ENCODE measurements around the gene SZT2.

SZT2 gene

DNA sequence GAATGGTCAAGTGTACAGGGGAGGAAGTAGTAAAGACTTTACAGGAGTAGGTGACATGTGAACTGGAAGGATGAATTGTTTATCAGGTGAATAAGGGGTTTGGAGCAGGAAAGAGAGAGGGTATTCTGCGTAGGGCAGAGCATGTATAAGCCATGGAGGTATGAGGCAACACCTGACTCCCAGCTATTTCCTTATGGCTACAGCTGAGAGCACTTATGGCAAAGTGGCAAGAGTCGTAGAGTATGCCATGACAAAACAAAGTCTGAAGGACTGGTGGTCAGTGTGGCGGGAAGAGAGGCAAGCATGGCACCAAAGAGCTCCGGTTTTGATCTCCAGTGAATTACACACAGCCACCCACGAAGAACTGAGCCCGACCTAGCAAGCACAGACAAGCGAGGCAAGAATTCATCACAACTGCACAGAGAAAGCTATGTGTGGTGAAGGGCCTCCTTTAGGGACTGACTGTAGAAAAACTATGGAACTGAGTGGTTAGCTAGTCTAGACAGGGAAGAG is 12.9 kb upstream of the SZT2 start:
- H3K4me3 ChIP-seq (ENCODE audit: low read depth, low read length), result no peak overlapping the region
- TF ChIP-seq POLR2A (IDR thresholded peaks at IDR 0.05; ENCODE audit: extremely low read depth, insufficient read length) (no peak), MYC (IDR thresholded peaks at IDR 0.05; ENCODE audit: low read depth, low read length) (no peak)
- TF ChIP-seq, protein P1, sequence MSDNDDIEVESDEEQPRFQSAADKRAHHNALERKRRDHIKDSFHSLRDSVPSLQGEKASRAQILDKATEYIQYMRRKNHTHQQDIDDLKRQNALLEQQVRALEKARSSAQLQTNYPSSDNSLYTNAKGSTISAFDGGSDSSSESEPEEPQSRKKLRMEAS (IDR thresholded peaks at IDR 0.05; ENCODE audit: low read depth, low read length), result no peak
- TF ChIP-seq, protein P2, sequence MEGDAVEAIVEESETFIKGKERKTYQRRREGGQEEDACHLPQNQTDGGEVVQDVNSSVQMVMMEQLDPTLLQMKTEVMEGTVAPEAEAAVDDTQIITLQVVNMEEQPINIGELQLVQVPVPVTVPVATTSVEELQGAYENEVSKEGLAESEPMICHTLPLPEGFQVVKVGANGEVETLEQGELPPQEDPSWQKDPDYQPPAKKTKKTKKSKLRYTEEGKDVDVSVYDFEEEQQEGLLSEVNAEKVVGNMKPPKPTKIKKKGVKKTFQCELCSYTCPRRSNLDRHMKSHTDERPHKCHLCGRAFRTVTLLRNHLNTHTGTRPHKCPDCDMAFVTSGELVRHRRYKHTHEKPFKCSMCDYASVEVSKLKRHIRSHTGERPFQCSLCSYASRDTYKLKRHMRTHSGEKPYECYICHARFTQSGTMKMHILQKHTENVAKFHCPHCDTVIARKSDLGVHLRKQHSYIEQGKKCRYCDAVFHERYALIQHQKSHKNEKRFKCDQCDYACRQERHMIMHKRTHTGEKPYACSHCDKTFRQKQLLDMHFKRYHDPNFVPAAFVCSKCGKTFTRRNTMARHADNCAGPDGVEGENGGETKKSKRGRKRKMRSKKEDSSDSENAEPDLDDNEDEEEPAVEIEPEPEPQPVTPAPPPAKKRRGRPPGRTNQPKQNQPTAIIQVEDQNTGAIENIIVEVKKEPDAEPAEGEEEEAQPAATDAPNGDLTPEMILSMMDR (IDR thresholded peaks at IDR 0.05; ENCODE audit: low read depth, low read length), result no peak

DNA sequence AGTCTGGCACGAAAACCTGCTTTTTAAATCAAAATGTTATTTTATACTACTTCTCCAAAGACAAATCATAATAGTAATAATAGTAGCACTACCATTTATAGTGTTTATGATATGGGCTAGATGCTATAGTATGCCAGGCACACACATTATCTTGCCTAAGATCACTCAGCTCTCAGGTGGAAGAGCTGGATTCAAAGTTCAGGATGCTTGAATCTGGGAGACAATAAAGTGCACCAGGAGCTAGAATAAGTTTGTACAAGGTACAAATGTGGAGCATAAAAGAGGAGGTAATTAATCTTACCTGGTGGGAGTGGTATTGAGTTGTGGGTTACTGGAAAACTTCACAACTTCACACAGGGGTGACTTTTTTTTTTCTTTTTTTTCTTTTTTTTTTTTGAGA is 11.9 kb upstream of the SZT2 start:
- TF ChIP-seq, protein P1 (IDR thresholded peaks at IDR 0.05; ENCODE audit: low read depth, low read length), result no peak
- TF ChIP-seq, protein P2 (IDR thresholded peaks at IDR 0.05; ENCODE audit: low read depth, low read length), result no peak
- TF ChIP-seq POLR2A (IDR thresholded peaks at IDR 0.05; ENCODE audit: extremely low read depth, insufficient read length), result no peak
- no peak for TF ChIP-seq MYC (IDR thresholded peaks at IDR 0.05; ENCODE audit: low read depth, low read length)
- DNase-seq (ENCODE audit: low read depth), result no peak
- H3K4me3 ChIP-seq (ENCODE audit: low read depth, low read length), result no peak overlapping the region

More for the DNA sequence above, 12.9 kb upstream of the SZT2 start:
- no peak for DNase-seq (ENCODE audit: low read depth)

DNA sequence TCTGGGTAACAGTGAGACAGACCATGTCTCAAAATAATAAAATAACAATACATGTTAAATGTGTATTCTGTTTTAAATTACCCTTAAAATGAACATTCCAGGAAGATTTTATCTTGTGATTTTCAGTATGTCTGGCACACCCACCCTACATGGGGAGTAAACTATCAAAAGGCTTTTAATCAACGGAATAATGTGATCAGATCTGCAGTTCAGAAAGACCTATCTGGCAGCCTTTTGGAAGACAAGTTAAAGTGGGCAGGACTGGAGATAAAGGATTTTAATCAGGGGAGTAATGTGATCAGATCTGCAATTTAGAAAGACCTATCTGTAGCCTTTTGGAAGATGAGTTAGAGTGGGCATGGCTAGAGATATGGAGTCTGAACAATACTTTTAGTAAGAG is 10.2 kb upstream of the SZT2 start:
- TF ChIP-seq POLR2A (IDR thresholded peaks at IDR 0.05; ENCODE audit: extremely low read depth, insufficient read length) (no peak), MYC (IDR thresholded peaks at IDR 0.05; ENCODE audit: low read depth, low read length) (no peak)
- TF ChIP-seq, protein P1 (IDR thresholded peaks at IDR 0.05; ENCODE audit: low read depth, low read length), result no peak
- TF ChIP-seq, protein P2 (IDR thresholded peaks at IDR 0.05; ENCODE audit: low read depth, low read length), result no peak
- DNase-seq (ENCODE audit: low read depth), result no peak
- H3K4me3 ChIP-seq (ENCODE audit: low read depth, low read length), result no peak overlapping the region

DNA sequence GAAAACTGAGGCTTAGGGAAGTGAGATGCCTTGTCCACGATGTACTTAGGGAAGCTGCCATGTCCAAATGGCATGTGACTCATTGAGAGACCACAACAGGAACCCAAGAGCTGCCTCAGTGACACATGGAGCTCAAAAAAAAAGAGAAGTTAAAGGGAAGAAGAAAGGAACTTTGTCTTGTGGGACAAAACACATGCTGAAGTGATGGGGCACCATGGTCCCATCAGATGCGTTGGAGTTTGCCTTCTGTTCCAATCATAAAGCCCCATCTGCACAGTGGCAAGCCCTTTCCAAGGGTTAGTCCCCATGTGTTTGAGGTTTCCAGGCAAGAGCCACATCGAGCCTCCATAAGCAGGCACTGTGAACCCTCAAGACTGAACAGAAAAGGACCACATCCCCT is 8.1 kb upstream of the SZT2 start:
- DNase-seq (ENCODE audit: low read depth), result peak; percentile 82
- no peak overlapping the region for H3K4me3 ChIP-seq (ENCODE audit: low read depth, low read length)
- TF ChIP-seq, protein P1 (IDR thresholded peaks at IDR 0.05; ENCODE audit: low read depth, low read length), result peak; percentile 78
- TF ChIP-seq, protein P2 (IDR thresholded peaks at IDR 0.05; ENCODE audit: low read depth, low read length), result no peak
- peak; percentile 37; the same call in 1 of the 2 replicates for TF ChIP-seq MYC (IDR thresholded peaks at IDR 0.05; ENCODE audit: low read depth, low read length)
- no peak for TF ChIP-seq POLR2A (IDR thresholded peaks at IDR 0.05; ENCODE audit: extremely low read depth, insufficient read length)

DNA sequence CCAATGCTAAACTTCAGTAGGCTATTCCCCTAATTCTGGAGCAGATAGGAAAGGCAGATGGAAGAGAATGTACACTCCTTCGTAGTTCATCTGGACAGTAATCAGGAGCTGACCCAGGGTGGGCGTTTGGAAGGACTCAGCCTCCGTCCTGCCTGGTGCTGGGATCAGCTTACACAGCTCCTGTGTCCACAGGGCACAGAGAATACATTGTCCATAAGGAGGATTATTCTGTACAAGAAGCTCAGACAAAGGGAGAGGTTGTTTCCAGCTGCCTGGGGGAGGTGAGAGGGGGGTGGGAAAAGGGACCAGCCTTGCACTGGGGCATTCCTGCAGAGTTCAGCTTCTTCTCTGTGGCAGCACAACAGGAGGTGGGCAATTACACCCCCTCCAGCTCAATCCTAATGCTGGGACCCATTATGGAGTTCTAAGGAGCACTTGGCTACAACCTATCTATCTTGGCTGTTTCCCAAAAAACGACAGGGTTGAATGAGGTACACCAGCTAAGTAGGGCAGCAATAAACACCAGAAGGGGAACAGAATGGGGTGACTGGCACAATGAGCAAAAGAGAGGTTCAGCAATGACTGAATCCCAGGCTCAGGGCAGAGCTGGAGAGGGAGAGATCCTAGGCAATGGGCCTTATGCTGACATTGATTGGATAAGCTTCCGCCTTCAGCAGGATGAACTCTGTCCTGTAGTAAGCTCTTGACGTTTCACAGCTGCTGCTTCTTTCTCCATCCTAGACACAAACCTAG is 7.5 kb upstream of the SZT2 start:
- TF ChIP-seq MYC (IDR thresholded peaks at IDR 0.05; ENCODE audit: low read depth, low read length) (no peak), POLR2A (IDR thresholded peaks at IDR 0.05; ENCODE audit: extremely low read depth, insufficient read length) (no peak)
- TF ChIP-seq, protein P1 (IDR thresholded peaks at IDR 0.05; ENCODE audit: low read depth, low read length), result no peak
- TF ChIP-seq, protein P2 (IDR thresholded peaks at IDR 0.05; ENCODE audit: low read depth, low read length), result no peak
- H3K4me3 ChIP-seq (ENCODE audit: low read depth, low read length), result no peak overlapping the region
- DNase-seq (ENCODE audit: low read depth), result no peak

Measured in NB4 (cell line).